HG02981 (cell line): ENCODE results near the gene PRG3.

ENCODE experiments used
- ATAC-seq: cut with Tn5 transposase; IDR thresholded peaks from one replicate; pipeline ENCODE4 v1.9.1; 2021; ENCODE audit warnings: mild to moderate bottlenecking, moderate library complexity; ENCODE audit not compliant: unreplicated experiment

PRG3 gene

DNA sequence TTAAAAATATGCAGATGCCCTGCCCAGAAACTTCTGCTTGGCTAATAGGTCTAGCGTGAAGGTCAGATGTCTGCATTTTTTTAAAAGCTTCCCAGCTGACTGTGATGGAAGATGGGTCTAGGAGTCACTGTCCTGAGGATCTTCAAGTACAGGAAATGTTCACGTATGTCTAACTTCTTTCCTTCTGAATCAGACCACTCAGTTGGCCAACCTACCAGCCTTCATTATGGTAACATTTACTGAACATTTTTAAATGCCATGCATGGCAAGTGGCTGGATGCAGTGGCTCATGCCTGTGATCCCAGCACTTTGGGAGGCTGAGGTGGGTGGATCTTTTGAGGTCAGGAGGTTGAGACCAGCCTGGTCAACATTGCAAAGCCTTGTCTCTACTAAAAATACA lies 10.6 kb upstream of the PRG3 start:
- ATAC-seq: no peak

DNA sequence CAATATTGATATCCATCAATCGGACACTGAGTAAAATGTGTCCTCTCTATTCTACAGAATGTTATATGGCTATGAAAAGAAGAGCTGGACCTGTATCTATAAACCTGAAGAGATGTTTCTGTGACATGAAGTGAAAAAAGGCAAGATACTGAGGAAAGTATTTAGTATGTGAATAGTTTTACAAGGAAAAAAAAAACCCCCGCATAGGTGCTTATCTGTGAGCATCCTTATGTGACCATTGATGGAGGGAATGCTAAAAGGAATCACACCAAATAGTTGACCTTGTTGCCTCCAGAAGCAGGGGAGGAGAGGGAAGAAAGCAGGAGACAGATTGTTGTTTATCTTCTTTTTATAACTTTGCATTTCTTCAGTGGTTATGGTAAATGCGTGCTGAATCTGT lies 10.2 kb upstream of the PRG3 start:
- ATAC-seq: no peak

GRCh38 chr11:57390535-57390934 lies 9.6 kb upstream of the PRG3 start, which contains the start of gene PRG2:
Gene PRG2 (minus strand): TSS chr11:57390650. CDS start chr11:57389944, 706 bp downstream.
- ATAC-seq: no peak

DNA sequence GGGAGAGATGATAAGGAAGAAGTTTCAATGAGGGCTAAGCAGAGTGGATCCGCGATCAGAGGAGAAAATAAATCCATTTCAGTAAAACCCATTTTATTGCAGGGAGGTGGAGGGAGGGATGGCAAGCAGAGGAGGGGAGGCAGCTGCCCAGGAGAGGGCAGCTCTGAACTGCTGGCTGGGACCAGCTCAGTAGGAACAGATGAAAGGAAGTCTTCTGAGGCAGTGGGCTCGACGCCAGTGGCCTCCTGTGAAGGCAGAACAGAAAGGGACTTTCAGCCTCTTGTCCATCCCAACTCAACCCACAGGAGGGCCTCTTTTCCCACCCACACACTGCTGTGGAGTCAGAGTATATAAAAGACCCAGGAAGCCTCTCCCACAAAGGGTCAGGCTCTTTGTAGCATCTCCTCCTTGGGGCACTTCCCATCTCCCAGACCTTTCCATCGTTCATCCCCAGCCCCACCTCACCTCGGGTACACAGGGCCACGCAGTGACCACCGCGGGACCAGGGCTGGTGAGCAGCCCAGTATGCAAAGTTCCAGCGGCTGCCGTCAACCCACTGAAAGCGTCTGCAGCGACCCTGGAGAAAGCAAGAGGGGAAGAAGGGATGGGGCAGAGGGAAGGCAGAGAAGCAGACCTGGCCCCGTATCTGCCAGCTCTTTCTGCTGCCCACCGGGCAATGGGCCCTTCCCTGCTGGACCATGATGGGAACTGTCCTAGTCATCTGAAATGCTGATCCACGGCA lies 6.5 kb upstream of the PRG3 start:
- ATAC-seq: no peak

- no peak for ATAC-seq
Measured at GRCh38 chr11:57386178-57386940, 5.4 kb upstream of the PRG3 start.

DNA sequence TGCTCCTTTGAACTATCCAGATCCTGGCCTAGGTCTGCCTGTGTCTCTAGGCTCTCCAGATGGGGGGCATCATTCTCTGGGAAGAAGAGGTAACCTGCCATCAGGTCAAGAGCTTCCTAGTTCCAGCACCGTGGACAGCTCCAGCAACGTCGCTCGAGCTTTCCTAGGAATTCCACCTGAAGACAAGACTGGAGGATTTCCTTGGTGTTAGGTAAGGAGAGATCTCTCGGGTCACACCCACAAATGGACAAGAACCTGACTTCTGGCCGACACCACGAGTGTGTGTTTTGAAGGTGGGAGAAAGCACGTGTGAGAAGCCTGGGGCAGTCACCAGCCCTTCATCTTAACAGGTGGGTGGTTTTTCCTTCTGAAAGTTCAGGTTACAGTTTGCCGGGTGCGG lies 1.2 kb downstream of the PRG3 start:
- ATAC-seq: no peak

DNA sequence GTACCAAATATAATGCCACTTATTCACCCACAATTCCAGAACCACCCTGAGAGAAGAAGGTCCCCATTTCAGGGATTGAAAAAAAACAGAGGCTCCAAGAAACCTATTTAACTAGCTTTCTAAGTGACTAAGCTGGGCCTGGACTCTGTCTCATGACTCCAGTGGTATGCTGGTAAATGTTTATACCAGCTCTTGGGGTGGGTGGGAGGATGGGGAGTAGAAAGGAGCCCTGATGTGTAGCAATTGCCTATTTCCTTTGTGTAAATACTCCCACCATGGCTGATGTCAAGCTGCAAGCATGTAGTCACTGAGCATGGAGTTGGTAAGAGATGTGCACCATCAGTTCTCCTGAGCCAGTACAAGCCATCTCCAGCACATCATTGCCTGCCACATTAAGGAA lies 2.8 kb downstream of the PRG3 start:
- ATAC-seq: no peak

DNA sequence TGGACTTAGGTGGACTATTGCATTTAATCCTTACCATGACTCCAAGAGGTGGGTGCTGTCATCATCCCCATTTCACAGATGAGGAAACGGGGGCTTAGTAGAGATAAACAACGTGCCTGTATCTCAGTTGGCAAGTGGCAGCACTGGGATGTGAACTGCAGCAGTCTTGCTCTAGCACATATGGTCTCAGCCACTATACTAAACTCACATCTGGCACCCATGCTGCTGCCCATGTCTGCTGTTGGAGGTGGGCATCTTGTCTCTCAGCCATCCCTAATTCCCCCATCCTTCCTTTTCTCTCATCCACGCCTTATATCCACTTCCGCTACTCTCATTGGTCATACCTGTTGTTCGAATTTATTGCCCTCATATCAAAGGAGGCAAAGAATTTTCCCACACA lies 3.8 kb downstream of the PRG3 start:
- no peak for ATAC-seq

GRCh38 chr11:57376095-57377090 lies 4.6 kb downstream of the PRG3 start:
- no peak for ATAC-seq

DNA sequence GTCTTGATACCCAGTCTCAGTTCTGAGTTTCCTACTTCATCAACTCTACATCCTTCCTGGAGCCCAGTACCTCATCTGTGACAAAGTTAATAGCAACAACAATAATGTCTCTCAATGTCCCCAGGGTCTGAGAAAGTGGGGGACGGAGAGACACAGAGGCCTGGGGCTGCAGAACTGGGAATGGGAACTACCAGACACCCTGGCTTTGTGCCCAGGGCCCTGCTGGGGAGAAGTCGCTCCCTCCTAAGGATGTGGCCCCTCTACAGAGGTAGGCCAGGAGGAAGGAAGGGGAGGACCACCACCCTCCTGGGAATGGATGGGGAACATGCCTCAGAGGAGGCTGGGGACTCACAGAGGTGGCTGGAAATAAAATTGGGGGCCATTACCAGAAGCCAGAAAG lies 5.5 kb downstream of the PRG3 start:
- ATAC-seq: no peak

GRCh38 chr11:57374966-57375365 lies 6.0 kb downstream of the PRG3 start:
- ATAC-seq: no peak

- ATAC-seq: no peak
Measured at GRCh38 chr11:57373146-57373545, 7.8 kb downstream of the PRG3 start.

GRCh38 chr11:57370941-57371340 lies 10.0 kb downstream of the PRG3 start:
- no peak for ATAC-seq

- no peak for ATAC-seq
Measured at GRCh38 chr11:57370251-57370650, 10.7 kb downstream of the PRG3 start.

DNA sequence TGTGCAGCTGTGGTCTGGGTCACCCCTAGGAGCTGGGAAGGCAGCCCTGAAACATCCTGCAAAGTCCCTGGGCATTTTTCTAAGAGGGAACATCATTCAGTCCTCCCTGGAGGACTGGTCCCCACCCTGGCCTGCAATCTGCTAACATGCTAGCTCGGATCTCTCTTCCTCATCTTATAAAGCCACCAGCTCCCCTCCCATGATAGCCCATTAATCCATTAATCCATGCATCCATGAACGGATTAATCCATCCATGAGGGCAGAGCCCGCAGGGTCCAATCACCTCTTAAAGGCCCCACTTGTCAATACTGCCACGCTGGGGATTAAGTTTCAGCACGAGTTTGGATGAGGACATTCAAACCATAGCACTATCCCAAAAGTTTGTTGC lies 12.1 kb downstream of the PRG3 start:
- no peak for ATAC-seq

GRCh38 chr11:57368106-57368844 lies 12.7 kb downstream of the PRG3 start:
- ATAC-seq: no peak

DNA sequence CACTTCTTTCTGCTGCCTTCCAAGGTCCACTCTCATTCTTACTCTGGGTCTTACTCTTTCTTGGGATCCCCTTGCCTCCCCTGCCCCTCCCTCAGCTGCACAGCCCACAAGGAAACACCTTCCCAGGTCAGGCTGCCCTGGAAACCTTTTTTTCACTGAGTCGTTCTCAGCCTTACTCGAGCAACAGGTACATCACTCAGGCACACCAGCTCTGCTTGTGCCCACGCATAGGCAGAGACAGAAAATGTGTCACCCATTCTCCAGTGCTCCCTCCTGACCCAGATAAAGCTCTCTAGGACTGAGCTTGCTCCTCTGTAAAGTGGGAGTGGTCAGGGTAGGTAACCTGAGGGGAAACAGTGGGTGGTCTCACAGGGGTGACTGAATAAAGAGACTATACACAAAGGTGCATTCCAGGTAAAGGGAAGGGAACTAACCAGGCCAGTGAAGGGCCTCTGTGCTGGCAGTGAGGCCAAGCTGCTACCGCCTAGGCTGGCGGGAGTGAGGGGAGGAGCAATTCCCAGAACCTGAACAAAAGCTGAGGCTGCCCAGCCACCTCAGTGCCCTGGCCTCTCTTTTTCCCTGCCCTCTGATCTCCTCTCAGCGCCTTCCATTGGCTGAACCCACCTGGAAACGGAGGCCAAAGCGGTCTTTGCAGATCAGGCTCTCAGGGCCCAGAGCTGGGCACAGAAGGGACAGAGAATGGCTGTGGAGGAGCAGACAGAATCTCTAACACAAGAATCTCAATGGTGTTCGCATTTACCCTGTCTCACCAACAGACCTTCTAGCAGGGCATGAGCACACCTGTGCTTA lies 15.9 kb downstream of the PRG3 start:
- no peak for ATAC-seq

DNA sequence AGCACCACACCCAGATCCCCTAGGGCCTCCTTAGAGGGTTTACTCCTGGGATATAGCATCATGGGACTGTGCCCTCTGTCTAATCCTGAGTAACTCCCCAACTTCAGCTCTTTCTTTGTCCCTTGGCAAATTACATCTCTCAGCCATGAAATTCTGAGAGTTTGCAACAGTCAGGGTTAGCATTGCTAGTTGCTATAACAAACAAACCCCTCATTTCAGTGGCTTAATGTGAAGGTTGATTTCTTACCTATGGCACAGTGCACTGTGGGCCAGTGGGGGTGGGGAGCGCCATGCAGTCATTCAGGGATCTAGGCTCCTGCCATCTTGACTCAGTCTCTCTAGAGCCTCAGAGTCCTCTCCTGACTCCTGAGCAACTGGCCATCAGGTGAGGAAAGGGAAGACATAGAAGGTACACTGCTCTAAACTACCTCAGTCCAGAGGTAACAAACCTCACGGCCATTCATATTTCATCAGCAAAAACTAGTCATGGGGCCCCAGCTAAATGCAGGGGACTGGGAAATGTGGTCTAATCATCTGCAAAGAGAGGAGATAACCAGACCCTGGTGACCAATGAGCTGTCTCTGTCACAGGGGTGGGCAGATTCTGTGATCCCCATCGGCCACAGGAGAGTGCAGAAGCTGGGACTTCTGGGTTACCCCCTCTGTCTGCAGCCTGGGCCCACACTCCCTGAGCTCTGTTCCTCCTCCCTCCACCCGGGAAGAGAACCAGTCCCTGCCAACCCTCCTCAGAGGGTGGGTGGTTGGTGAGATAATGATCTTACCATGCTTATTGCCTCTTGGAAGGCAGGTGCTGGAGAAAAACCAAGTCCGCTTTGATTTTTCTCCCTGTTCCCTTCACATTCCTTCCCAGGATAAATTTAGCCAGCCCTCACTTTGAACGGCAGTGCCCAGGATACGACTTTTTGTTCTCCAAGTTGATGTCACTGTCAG lies 17.5 kb downstream of the PRG3 start:
- ATAC-seq: no peak

DNA sequence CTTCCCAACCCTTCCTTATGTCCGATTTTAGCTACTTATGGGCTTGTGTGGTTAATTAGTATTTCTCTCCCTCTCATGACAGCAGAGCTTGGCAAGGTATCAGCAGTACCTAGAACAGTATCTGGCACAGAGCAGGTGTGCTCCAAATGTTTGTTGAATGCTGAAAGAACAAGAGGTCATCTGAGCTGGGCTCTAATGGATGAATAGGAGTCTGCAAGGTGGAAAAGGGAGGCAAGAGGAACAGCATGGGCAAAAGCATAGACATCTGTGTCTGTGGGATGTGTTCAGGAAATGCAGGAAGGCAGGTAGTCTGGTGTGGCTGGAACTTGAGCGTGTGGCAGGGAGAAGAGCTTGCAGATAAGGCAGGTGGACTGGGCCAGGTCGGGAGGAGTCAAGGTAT lies 19.0 kb downstream of the PRG3 start:
- ATAC-seq: no peak
